Stimulated activated CD8-positive, alpha-beta memory T cell treated with anti-CD3 and anti-CD28 coated beads, Interleukin-12 subunit alpha, Interleukin-12 subunit beta, amount 100 ng/mL, for 4 hours (primary cell): ENCODE data around the gene ANKRD24.
"Not testable (repeated sequence)": the region's sequence is repeated elsewhere in the genome, so short reads cannot be mapped to it uniquely, and the experiment has no call there.

Source experiments
- DNase-seq: peaks from one replicate; pipeline ENCODE4 v3.0.0-alpha.2; 2020; ENCODE audit warnings: low read depth

ANKRD24 gene

GRCh38 chr19:4231521-4231920 is 49.0 kb downstream of the ANKRD24 start:
- not testable (repeated sequence) for DNase-seq

- not testable (repeated sequence) for DNase-seq
These were observed 49.6 kb downstream of the ANKRD24 start for GRCh38 chr19:4232139-4232538.

GRCh38 chr19:4232614-4233281 is 50.3 kb downstream of the ANKRD24 start:
- no peak for DNase-seq

GRCh38 chr19:4233282-4233853 is 50.9 kb downstream of the ANKRD24 start:
- peak; percentile 23 for DNase-seq

- DNase-seq, result no peak
These were observed 51.8 kb downstream of the ANKRD24 start for GRCh38 chr19:4234142-4234861.

- no peak for DNase-seq
These were observed 52.3 kb downstream of the ANKRD24 start for GRCh38 chr19:4234862-4235201.

- DNase-seq, result not testable (repeated sequence)
These were observed 55.0 kb downstream of the ANKRD24 start for GRCh38 chr19:4237510-4237909.

GRCh38 chr19:4238831-4239230 is 56.3 kb downstream of the ANKRD24 start:
- DNase-seq, result no peak

- DNase-seq, result no peak
These were observed 59.4 kb downstream of the ANKRD24 start for GRCh38 chr19:4241824-4242430.

GRCh38 chr19:4245938-4246337 is 63.4 kb downstream of the ANKRD24 start:
- not testable (repeated sequence) for DNase-seq

- DNase-seq, result peak; percentile 91
These were observed 64.5 kb downstream of the ANKRD24 start, which contains the start of gene YJU2 for GRCh38 chr19:4246767-4247593. Gene YJU2, plus strand, starts transcription at chr19:4247080. Its CDS starts 67 bp downstream, at chr19:4247147.

- no peak for DNase-seq
These were observed 74.1 kb downstream of the ANKRD24 start for GRCh38 chr19:4256563-4256962.

- DNase-seq, result no peak
These were observed 74.5 kb downstream of the ANKRD24 start for GRCh38 chr19:4257025-4257424.

GRCh38 chr19:4258181-4258580 is 75.7 kb downstream of the ANKRD24 start:
- no peak for DNase-seq

GRCh38 chr19:4260613-4261191 is 78.2 kb downstream of the ANKRD24 start:
- DNase-seq, result no peak

- DNase-seq, result no peak
These were observed 82.3 kb downstream of the ANKRD24 start for GRCh38 chr19:4264812-4265211.

GRCh38 chr19:4266253-4267000 is 83.9 kb downstream of the ANKRD24 start:
- DNase-seq, result no peak

- DNase-seq, result peak; percentile 25
These were observed 84.8 kb downstream of the ANKRD24 start for GRCh38 chr19:4267101-4267900.

GRCh38 chr19:4267901-4268815 is 85.7 kb downstream of the ANKRD24 start:
- no peak for DNase-seq
